NCI-H526 (cell line): ENCODE results near the gene NFKB1.

ENCODE experiments used
- DNase-seq, 2 experiments: peaks; one replicate each; lab custom pipeline; 2025; lab: John Stamatoyannopoulos, UW

Gene NFKB1

DNA sequence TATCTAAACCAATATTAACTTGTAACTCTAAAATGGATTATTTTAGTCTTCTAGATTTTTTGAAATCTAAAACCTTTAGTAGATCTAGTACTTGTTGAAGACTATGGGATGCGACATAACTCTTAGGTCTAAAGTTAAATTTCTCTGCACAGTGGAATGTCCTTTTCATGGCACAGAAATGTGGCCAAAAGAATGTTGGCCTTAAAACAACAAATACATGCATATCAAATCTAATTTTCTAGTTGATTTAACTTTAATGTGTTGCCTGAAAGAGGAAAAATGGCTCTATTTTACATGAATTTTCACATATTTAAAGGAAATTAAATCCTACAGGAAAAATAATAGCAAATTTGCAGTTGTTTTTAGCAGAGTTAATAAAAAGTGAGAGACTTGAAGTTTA, 30.3 kb downstream of the NFKB1 start:
- no peak for DNase-seq

DNA sequence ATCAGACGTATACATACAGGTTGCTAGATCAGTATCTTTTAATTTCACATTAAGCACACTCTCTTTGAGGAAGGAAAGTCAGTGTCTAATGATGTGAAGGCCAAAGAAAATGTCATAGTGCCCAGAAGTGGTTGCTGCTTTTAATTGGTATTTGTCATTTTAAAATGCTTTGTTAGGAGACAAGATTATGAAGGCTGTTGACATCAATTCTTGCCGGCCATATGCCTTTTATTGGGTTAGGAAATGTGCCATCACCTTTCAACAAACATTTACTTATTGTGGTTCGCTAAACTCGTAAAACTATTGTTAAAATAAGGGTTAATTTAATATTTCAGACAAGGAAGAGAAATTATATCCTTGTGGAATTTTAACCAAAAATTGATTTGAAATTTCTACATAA, 32.2 kb downstream of the NFKB1 start:
- no peak for DNase-seq

DNA sequence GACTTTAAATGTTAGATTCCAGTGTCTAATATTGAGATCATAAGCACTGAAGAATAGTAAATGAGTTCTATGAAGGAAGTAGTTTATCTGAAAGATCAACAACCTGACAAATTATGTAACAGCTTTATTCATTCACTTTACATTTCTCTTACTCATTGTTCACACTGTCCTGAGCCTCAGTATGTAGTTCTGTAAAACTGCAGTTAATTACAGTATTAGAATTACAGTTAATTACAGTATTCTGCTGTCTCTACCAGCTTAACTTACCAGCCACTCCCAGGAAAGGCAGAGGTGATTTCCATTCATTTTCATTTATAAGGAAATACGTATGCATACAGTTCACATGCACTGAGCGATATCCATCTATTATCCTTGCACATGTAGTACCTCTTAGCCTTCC, 32.7 kb downstream of the NFKB1 start:
- no peak for DNase-seq

DNA sequence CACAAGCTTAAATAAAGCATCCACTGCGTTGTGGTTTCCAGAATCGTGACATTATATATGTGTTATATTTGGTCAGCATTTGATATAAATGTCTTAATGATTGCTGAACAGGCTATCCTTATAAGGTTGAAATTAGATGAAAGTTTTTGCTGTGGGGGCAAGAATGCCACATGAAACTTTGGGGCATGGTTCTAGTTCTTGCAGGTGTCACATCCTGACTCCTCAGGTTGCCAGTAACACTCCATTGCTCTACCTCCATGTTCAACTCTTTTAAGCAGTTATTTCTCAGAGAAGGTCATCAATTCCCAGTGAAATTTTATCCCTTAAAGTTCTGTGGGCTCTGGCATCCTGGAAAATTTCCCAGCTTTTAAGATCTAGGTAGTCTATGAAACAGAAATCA, 33.7 kb downstream of the NFKB1 start:
- no peak for DNase-seq

DNA sequence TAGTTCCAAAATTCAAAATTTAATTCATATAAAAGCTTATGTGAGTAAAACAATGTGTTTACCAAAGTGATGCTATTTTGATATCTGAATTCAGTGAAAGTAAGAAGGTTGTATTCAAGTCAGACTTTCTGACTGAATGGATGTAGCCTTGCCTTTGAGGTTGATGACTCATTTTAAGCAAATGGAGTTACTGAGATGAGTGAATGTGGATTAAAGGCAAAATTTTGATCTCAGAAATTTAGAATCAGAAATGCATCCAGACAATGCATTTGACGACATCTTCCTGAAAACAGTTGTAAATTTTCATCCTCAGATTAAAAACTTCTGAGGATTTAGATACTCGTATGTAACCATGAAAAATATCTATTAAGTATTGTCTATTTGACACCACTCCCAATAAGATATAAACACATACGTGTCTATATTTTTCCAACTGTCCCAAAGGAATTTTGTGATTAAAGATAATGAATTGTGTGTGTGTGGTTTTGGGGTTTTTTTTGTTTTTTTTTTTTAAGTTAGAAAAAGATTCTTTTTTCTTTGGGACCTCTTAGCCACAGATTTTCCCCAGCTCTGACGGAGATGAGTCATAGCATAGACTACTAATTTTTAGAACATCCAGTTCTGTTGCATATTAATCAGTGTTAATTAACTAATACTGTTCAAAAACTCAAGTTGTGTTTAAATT, 34.4 kb downstream of the NFKB1 start:
- DNase-seq, result no peak

DNA sequence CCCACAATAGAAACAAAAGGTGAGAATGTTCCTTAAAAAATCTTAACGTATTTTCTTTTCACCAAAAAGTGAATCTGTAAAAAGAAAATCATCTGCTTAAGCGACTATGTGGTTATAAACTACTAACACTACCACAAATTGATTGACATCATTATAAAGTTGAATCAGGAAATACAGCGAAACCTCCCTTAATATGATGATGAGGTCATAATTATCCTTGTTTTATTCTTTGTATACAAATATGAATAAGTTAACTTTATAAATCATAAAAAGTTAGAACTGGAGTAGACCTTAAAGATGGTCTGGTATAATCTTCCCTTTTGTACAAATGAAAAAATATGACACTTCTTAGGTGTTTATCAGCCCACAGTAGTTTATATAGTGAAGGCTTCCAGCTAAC, 35.6 kb downstream of the NFKB1 start:
- no peak for DNase-seq

DNA sequence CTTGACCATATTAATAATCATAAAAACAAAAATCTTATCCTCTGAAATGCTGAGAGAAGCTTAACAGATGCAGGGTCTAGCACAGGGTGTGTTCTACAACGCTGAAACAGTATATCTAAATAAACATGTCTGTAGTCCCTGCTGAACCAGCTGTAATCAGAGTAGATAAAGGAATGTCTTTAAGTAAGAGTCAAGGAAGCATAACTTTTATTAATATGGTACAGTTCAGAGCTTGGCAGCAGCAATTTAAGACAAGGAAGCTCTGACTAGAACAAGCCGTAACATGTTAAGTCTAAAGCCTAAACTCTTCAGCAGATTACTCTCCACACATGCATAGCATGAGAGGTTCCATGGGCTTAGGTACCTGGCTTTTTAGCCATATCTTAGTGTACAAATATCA, 36.1 kb downstream of the NFKB1 start:
- DNase-seq, result no peak

DNA sequence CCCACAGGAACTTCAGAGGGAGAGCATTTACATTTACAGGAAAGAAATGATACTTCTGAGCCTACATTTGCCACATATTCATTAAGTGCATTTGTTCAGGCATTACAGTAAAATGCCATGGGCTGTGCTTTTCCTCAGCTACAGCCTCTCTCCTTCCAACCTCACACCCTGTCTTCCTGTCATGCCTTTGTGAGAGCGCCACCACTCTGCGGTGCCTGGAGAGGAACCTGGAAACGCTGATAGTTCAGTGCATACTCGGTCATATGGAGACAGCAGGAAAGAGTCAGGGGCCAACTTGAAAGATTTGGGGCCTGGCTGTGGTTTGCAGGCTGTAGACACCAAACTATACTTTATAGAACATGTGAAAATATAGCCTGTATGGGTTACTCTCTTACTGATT, 40.5 kb downstream of the NFKB1 start:
- no peak for DNase-seq

DNA sequence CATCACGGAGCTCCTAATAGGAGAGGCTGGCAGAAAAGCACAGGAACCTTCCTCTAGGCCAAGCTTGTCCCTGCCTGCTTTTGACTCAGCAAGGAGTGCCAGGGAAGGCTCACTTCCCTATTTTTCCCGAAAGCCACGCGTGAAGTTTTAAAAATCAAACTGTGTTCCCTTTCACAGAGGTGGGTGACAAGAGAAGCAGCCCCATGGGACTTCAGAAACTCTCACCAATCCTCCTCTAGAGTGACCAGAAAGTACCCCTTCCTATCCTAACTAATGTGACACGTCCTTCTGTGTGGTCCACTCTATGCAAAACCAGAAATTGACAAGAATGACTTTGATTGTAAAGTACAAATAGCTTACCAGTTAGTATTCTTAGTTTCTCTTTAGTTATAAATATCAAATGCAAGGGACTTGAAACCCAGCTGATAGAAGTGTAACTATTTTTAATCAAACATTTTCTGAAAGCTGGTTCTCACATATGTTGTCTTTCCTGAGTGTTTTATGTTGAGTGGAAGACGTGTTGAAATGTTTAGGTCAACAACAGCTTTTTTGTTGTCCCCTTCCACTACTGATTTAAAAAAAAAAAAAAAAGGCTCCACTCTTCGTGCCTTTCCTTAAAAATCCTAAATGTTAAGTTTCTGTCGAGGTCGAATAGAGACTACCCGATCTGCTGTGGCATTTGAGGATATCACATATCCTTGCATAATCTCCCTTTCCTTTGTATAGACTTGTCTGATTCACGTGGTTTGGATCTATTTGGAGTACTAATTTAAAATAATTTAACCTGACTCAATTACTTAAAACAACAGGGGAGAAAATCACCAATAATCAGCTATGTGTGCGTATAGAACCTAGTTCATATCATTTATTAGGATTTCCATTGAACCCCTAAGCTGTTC, 42.1 kb downstream of the NFKB1 start:
- no peak for DNase-seq

DNA sequence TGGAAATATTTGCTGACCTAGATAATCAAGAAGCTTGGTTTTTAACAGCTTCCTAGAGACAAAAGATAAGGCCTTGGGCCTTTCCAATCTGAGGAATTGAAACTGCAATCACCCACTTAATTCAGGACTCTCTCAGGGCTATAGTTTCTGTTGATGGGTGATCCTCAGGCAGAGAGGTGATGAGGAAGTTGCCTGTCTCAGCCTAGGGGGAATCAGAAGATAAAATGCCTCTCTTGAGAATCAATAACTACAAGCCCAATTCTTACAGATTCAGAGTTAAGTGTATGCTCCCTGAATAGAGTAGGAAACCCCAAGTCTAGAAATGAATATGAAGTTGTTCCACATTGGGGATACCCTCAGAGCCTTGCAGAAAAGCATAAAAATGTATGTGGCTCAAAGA, 45.5 kb downstream of the NFKB1 start:
- DNase-seq, result no peak

DNA sequence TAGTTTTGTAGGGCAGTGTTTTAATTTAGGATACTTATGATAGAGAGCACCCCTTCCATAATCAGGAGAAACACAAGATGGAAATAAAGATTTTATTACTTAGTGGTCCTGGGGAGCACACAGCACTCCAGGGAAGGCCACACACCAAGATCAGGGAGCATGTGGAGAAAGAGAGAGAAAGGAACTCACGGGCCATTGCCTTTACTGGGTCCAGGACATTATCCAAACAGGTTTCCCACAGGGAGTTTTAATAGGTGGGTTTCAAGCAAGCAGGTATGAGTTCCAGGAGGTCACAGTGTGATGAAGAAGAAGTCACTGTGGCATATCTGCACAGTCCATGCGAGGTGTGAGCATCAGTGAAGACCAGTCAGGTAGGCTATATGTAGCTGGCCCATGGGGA, 46.8 kb downstream of the NFKB1 start:
- no peak for DNase-seq

DNA sequence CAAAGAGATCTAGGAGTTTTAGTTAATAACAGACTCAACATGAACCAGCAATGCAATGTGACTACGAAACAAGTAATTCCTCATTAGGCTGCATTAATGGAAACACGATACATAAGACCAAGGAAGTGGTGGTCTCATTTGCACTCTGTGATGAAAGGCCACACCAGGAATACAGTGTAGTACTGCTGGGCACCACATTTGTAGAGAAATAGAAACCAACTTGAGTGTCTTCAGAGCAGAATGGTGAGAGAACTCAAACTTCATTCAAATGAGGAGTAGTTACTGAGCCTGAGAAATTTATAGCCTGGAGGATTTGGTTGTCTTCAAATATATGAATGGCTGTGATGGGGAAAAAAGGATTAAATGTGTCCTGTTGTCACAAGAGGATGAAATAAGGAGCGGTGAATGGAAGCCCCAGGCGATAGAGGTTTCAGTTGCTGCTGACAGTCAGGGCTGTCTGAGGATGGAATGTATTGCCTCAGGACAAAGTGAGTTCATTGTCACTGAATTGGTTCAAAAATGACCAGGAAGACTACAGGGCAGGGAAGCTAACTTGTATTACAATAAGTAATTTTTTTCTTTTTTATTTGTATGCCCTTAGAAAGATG, 50.9 kb downstream of the NFKB1 start:
- no peak for DNase-seq

DNA sequence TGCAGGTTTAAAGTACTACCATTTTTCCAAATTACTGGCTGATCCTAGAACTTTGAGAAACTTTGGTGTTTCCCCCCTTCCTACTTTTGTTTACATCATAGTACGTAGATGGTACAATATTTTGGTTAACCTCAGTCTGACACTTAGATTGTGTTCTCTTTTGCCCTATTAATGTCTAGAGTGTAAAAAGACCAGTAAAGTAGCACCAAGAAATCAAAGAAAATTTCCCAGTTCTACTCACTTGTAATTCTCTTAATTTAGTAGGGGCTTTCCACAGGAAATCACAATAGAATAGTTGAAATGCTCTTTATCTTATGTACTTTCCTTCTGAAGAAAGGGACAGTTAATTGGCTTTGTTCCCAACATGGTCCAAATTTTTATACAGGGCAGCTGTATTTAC, 51.6 kb downstream of the NFKB1 start:
- DNase-seq, result no peak

DNA sequence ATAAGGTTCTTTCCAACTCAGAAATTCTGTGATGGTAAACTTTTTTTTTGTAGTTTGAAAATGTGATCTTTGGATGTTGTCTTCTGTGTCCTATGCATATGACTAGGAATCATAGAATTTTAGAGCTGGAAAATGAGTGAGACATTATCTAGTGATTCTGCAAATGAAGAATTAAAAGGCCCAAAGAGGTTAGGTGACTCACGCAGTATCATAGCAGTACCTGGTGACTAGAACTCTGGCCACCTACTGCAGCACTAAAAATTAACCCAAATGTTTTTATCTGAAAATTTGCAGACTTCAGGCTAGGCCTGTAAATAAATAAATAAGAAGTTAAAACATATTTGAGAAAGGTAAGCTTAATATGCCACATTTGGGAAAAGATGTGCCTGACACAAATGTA, 52.8 kb downstream of the NFKB1 start:
- no peak for DNase-seq

DNA sequence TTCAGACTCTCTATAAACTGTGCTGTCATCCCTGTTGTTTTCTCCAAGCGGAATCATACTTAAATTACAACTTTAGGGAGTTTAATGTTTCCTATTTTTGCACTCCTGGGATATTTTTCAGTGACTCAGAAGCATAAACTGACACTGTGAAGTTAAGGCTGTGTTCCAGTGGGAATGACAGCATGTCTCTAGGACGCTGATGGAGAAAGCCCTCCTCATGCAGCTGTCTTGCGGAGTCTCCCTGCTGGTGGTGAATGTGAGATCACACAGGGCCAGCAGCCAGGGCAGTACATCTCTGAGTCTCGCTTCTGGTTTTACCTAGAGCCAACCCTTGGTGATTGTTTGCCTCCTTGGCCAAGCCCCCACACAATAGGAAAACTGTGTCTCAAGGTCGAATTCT, 53.3 kb downstream of the NFKB1 start:
- no peak for DNase-seq

DNA sequence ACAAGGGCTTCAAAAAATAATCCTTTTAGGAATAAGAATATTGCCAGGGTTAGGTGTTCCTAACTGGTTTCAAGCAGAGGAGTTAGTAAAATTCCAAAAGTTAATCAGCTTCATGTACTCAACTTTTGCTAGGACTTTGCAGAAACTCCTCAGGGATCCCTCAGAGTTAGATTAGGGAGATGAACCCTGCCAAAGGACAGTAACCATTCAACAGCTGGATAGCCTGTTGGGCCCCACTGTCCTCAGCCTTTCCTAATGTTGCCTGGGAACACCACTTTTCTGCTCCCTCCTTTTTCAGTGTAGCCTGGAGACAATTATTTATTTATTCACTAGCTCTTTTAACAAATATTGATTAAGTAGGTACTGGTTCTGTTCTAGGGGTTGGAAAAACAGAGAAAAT, 53.8 kb downstream of the NFKB1 start:
- no peak for DNase-seq

DNA sequence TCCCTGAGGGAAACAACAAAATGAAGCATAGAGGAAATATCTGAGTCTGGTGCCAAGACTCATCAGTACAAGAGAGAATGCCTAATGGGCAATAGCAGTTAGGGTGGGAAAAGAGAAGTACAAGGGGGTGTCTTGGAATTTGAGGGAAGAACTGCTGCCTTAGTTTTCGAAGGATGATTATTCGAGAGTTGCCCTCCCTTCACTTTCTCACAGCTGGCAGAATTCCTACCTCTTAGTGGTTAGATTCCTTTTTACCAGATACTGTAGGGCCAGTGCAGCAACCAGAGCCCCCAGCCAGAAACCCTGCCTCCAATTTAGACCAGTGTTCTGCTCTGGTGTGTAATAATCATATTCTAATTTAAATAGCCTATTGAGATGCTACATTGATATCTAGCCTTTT, 56.5 kb downstream of the NFKB1 start:
- DNase-seq, result peak in 1 of 2 experiments; percentile 12

DNA sequence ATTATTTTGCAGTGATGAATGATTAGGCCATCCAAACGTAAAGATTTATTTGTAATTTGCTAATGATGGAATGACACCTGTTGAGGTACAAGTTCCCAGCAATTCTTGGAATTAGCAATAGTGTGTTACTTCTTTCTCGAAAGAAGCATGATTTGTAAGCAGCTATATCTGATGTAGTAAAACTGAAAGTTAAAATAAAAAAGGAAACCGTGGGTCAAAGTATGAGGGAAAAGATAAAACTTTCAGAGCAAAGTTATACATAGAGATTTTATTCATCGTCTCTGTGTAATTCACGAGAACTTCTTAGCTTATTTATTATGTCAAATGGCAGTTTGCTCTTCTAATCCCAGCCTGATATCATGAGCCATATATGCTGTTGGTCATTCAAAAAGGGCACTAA, 59.0 kb downstream of the NFKB1 start:
- DNase-seq, result no peak

DNA sequence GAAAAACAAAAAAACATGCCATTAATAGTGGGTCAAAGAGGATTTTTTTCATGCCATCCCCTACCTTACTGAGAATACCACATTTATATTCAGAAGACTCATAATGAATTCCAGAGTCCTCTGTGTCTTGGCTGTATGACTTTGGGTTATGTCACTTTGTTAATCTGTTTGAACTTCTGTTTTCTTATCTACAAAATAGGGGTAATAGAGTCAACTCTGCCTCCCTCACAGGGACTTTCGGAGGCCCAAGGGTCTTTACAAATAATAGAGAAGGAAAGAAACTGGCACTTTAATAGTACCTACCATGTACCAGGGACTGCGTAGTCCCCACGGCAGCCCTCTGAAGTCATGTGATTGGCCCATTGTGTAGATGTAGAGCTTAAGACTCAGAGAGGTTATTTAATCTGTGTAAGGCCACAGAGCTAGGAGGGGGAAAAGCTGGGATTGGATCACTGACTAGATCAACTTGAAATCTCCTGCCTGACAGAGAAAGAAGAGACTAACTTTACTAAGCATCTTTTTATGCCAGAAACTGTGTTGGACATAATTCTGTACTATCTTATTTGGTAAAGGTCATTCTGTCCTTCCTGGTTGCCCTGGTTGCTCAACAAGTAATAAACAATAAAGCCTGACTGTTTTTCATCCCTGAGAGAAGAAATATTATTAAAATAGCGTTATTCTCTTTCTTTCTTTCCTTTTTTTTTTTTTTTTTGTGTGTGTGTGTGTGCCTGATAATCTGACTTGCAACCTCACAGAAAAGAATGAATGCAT, 59.6 kb downstream of the NFKB1 start:
- DNase-seq, result no peak

DNA sequence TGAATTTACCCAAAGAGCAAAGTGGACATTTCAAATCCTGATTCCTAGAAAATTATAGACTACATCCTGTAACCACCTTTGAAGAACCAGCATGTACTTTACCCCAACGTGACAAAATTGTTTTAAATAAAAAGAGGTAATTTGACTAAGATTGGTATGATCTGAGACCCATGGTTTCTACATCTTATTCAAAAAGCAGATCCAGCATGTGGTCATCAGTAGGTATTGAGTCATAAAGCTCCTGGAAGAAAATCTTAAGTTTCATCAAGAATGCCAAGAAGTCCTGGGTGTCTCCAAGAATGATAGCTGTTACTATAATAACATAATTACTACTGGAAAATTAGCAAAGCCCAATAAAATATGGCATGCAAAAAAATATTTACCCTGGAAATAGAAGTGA, 61.8 kb downstream of the NFKB1 start:
- DNase-seq, result no peak

DNA sequence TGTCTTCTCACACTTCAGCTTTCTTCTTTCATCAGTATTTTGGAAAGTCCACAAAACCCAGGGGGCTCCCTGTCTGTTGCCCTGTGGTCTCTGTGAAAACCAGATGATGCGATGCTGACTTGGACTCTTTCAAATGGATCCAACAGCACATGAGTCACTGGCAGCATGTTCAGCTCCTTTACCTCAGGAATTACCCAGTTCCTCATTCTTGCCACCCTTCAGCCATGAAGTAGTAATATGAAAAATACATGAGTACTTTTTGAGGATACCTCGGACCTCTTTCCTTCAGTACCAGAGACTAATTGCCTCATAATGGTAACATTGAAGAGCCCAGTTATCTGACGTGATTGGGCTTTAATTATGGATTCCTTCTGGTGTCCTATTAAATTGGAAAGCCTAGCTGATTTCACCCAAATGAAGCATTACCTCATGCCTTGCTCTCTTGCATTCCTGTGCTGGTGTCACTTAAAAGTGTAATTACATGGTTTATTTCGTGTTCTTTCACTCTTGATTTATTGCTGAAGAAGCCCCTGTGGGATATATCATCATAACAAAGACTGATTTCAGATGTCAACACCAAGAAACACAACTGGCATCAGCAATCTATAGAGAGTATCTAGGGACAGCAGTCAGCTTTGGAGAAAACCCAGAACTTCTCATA, 63.4 kb downstream of the NFKB1 start:
- no peak for DNase-seq

DNA sequence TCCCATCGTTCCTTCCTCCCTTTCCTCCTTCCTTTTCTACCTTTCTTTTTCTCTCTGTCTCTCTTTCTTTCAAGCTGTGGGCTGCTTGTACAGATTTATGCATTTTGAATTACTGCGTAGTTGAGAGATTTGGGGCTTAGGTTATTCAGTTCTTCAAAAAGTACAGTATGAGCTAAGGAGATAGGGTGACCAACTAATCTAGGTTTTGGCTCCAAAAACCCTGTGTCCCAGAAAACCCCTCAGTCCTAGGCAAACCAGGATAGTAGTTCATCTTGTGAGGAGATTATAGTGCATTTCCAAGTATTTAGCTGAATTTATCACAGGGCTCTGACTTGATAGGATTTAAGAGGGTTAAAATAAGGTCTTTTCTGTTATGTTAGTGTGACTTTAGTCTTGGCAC, 64.5 kb downstream of the NFKB1 start:
- no peak for DNase-seq
